HG03196 (cell line): ENCODE results near the gene TOP2B.

ENCODE experiments used
- ATAC-seq: cut with Tn5 transposase; IDR thresholded peaks from one replicate; pipeline ENCODE4 v1.9.1; 2021; ENCODE audit not compliant: unreplicated experiment

TOP2B gene

DNA sequence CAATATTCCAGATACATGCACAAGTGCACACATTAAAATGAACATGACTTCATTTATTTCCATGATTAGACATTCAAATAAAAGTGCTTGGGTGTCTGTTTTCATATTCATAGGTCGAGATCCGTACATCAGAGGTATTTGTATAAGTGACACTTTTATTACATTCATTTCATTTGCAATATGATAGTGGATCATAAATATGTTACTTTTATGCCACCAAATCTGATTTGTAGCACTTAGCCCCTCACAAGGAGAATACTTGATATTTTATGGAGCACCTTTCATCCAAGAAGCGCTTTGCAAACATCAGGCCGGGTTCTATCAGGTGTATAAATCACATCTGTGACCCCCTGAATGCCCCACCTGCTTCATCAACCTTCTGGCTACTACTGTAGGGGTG is 100.6 kb downstream of the TOP2B start:
- ATAC-seq: no peak

GRCh38 chr3:25563601-25564000 is 101.1 kb downstream of the TOP2B start:
- no peak for ATAC-seq

GRCh38 chr3:25558796-25559195 is 105.9 kb downstream of the TOP2B start:
- no peak for ATAC-seq

DNA sequence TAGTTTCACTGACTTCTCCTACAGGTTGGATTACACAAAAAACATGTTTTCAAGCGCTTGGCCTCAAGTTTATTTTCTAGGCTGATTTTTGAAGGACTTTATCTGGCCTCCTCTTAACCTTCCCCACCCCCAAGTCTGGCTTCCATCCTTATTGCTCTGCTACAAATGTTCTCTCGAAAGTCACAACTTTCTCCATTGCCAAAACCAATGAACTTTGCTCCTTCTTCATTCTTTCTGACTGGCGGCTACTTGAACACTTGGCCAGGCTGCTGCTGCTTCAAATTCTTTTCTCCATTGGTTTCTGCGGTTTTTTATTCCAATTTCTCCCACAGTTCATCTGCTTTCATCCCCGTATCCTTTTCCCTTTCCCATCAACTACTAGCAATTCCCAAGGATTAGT is 106.6 kb downstream of the TOP2B start:
- ATAC-seq: no peak

GRCh38 chr3:25557694-25558093 is 107.0 kb downstream of the TOP2B start:
- no peak for ATAC-seq

DNA sequence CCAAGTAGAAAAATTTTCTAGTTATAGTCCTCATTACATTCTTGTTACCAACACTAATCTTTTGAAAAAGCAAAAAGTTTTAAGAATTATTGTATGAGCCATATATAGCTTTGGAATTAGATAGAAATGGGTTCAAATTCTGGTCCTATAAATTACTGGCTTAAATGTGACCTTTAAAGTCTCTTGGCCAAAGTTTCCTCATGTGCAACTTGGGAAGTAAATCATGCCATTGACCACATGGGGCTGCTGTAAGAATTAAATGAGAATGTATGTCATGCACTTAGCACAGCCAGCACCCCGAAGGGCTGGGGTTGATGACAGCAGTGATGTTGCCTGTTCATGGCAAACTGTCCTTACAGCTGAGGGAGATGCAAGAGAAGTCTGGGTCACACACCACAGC is 108.3 kb downstream of the TOP2B start:
- ATAC-seq: no peak

- ATAC-seq: no peak
Measured at GRCh38 chr3:25555695-25556437, 108.8 kb downstream of the TOP2B start.

- ATAC-seq: no peak
Measured at GRCh38 chr3:25554376-25554775, 110.3 kb downstream of the TOP2B start.

- no peak for ATAC-seq
Measured at GRCh38 chr3:25552251-25552650, 112.5 kb downstream of the TOP2B start.

DNA sequence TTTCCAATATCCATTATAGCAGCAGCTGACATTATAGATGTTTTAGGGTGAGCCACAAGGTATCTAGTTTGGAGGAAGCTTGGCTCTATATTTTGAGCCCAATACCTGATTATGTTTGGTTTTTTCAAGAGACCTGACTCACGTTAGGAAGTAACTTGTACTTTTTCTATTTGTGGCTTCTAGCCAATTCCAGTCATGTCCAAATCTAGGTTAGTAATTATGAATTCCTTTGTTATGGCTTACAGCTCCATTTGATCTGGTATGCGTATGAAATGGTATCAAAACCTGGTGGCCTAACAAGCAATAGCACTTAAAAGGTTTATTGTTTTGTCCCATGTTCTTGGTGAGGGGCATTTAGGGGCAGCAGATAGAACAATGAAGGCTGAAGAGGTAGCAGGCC is 115.9 kb downstream of the TOP2B start:
- no peak for ATAC-seq

DNA sequence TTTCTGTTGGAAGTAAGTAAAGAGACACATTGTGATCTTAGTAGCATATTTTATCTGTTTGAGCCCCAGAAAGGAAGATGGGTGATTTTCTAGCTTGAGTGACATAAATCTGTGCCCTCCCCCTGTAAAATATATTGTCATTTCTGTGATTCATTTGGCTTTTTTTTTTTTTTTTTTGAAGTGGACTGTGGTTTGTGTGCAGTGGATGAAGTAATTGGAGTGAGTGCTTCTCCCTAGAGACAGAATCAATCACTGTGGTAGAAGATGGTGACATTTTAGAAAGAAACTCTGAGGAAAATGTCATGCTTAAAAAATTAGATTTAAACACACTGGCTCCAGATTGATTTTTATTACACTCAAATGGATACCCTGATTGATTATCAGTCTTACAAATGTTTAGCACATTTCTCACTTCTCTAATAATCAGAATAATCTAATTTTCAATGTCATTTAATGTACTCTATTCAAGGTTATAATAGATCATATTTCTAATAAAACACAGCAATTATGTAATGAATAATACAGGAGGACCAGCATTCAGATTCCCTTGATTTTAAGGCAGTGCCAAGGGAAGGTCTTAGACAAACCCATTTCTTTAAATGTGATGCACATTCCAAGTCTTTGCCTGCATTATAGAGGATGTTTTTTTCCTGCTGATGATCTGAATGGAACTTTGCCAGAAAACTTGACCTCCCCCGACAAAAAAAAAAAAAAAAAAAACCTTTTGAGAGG is 116.6 kb downstream of the TOP2B start:
- ATAC-seq: no peak
